ENCODE results near the gene TNFSF13B. TPM values are rescaled to one million over a fixed set of nuclear protein-coding genes. Genes with fewer than 3 reads are reported as not detected.
"Not testable (repeated sequence)": the region's sequence is repeated elsewhere in the genome, so short reads cannot be mapped to it uniquely, and the experiment has no call there.

The TNFSF13B gene
- polyA plus RNA-seq, 1 experiment: 1.1 TPM

- H3K27me3 ChIP-seq (ENCODE audit: control insufficient read depth, insufficient read depth, low read length): no peaks in the 10 kb centered on the region
- POLR2A ChIA-PET: no interaction called here
- CTCF ChIA-PET: no interaction called here
- no peak overlapping the region for H3K27ac ChIP-seq (ENCODE audit: low read depth, low read length)
- no peaks in the 10 kb centered on the region for H3K9me3 ChIP-seq (ENCODE audit: control insufficient read depth, insufficient read depth, low read length)
- no peak for TF ChIP-seq CTCF (IDR thresholded peaks at IDR 0.05; ENCODE audit: low read depth, low read length)
- DNase-seq (ENCODE audit: low read depth, low spot score): no peak
- no peak overlapping the region for H3K4me3 ChIP-seq (ENCODE audit: low read depth, low read length)
These were observed 12.3 kb upstream of the TNFSF13B start for GRCh38 chr13:108257248-108257647.

- TF ChIP-seq CTCF (IDR thresholded peaks at IDR 0.05; ENCODE audit: low read depth, low read length): no peak
- CTCF ChIA-PET: no interaction called here
- no peak overlapping the region for H3K4me3 ChIP-seq (ENCODE audit: low read depth, low read length)
- no peak for DNase-seq (ENCODE audit: low read depth, low spot score)
- no peak overlapping the region for H3K27ac ChIP-seq (ENCODE audit: low read depth, low read length)
- H3K9me3 ChIP-seq (ENCODE audit: control insufficient read depth, insufficient read depth, low read length): no peaks in the 10 kb centered on the region
- no peaks in the 10 kb centered on the region for H3K27me3 ChIP-seq (ENCODE audit: control insufficient read depth, insufficient read depth, low read length)
- POLR2A ChIA-PET: no interaction called here
These were observed 5.7 kb upstream of the TNFSF13B start for GRCh38 chr13:108263621-108264355.

DNA sequence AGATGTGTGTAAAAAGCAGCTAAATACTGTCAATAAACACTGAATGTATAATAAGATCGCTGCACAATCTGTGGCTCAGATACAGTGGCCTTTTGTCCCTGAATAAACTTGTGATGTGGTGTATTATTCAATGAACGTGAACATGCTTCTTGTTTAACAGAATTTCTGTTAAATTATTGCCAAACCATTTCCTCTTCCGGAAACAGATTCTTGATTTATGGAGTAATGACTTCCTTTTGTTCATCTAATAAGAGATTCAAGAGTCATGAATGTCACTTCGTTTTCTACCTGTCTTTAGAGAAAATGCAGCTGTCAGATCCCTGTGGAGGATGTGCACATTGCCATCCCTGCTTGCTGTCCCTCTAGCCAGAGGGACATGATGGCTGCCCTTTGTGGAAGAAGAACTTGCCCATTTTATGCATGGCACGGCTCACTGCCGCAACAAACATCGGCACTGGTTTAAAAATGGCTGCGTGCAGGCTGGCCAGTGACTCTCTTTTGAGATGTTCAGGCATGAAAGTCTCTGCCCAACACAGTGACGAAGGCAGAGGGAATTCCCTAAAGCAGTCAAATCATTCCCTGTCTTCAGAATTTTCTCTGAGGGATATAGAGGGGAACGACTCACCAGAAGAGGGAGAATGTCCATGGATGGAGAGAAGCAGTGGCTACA is 3.1 kb upstream of the TNFSF13B start:
- no peaks in the 10 kb centered on the region for H3K9me3 ChIP-seq (ENCODE audit: control insufficient read depth, insufficient read depth, low read length)
- no peak for DNase-seq (ENCODE audit: low read depth, low spot score)
- POLR2A ChIA-PET: no interaction called here
- CTCF ChIA-PET: no interaction called here
- H3K4me3 ChIP-seq (ENCODE audit: low read depth, low read length): no peak overlapping the region
- H3K27ac ChIP-seq (ENCODE audit: low read depth, low read length): no peak overlapping the region
- no peak for TF ChIP-seq CTCF (IDR thresholded peaks at IDR 0.05; ENCODE audit: low read depth, low read length)
- H3K27me3 ChIP-seq (ENCODE audit: control insufficient read depth, insufficient read depth, low read length): no peaks in the 10 kb centered on the region

GRCh38 chr13:108267347-108267746 is 2.2 kb upstream of the TNFSF13B start:
- ChIA-PET POLR2A (no interaction called here), CTCF (no interaction called here)
- H3K27ac ChIP-seq (ENCODE audit: low read depth, low read length): no peak overlapping the region
- H3K9me3 ChIP-seq (ENCODE audit: control insufficient read depth, insufficient read depth, low read length): no peaks in the 10 kb centered on the region
- H3K27me3 ChIP-seq (ENCODE audit: control insufficient read depth, insufficient read depth, low read length): no peaks in the 10 kb centered on the region
- H3K4me3 ChIP-seq (ENCODE audit: low read depth, low read length): no peak overlapping the region
- DNase-seq (ENCODE audit: low read depth, low spot score): no peak
- no peak for TF ChIP-seq CTCF (IDR thresholded peaks at IDR 0.05; ENCODE audit: low read depth, low read length)

DNA sequence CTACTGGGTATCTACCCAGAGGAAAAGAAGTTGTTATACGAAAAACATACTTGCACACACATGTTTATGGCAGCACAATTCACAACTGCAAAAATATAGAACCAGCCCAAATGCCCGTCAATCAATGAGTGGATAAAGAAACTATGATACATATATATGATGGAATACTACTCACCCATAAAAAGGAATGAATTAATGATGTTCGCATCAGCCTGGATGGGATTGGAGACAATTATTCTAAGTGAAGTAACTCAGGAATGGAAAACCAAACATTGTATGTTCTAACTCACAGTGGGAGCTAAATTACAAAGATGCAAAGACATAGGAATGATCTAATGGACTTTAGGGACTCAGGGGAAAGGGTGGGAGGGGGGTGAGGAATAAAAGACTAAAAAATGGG is 1.7 kb upstream of the TNFSF13B start:
- POLR2A ChIA-PET; H3K27ac ChIP-seq (ENCODE audit: low read depth, low read length); H3K9me3 ChIP-seq (ENCODE audit: control insufficient read depth, insufficient read depth, low read length); DNase-seq (ENCODE audit: low read depth, low spot score); H3K4me3 ChIP-seq (ENCODE audit: low read depth, low read length); H3K27me3 ChIP-seq (ENCODE audit: control insufficient read depth, insufficient read depth, low read length): not testable (repeated sequence)
- CTCF ChIA-PET: interaction anchor here (1.2 to 1.3 kb wide), 2 partner anchors 56 to 648 kb away, joined by 3 to 5 read pairs; no protein-coding TSS in a partner anchor
